Raji (cell line): Measurements from ENCODE around the gene ARL4C.

Source experiments
- POLR2A ChIP-seq: IDR thresholded peaks from 2 replicates; pipeline ENCODE4 v1.6.1; 2011; ENCODE audit warnings: low read depth, low read length, control low read depth; ENCODE audit not compliant: insufficient read depth

Gene ARL4C

DNA sequence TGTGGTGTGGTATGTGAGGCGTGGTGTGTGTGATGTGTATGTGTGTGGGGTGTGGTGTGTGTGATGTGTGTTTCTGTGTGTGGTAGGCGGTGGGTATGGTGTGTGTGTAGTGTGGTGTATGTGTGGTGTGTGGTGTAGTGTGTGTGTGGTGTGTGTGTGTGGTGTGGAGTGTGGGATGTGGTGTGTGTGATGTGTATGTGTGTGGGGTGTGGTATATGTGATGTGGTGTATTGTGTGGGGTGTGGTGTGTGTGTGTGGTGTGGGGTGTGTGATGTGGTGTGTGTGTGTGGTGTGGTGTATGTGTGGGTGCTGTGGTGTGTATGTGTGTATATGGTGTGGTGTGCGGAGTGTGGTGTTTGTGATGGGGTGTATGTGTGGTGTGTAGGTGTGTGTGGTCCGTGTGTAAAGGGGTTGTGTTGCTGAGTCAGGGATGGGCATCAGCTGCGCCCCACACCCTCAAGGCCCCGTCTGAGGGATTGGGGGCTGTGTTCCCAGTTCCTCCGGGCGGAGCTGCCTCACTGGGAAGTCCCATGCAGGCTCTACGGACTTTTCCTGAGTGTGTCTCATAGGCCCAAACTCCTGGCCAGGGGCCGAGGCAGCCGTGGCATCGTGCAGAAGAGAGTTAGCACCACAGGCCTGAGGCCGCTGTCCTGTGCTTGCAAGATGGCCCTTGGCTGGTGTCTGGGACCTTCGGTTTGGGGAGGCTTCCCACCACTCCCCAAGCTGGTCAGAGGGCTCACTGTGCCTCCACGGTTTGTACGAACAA is 18.2 kb upstream of the ARL4C start:
- no peak for TF ChIP-seq POLR2A

DNA sequence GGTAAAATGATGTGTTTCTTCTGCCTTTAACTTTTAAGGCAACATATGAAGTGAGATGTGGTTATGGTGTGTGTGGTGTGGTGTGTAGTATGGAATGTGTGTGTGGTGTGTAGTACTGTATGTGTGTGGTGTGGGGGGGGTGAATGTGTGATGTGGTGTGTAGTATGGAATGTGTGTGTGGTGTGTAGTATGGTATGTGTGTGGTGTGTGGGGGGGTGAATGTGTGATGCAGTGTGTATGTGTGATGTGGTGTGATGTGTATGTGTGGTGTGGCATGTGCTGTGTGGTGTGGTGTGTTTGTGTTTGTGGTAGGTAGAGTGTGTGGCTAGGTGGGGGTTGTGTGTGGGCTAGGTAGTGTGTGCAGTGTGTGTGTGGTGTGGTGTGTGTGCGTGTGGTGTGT is 17.2 kb upstream of the ARL4C start:
- no peak for TF ChIP-seq POLR2A

DNA sequence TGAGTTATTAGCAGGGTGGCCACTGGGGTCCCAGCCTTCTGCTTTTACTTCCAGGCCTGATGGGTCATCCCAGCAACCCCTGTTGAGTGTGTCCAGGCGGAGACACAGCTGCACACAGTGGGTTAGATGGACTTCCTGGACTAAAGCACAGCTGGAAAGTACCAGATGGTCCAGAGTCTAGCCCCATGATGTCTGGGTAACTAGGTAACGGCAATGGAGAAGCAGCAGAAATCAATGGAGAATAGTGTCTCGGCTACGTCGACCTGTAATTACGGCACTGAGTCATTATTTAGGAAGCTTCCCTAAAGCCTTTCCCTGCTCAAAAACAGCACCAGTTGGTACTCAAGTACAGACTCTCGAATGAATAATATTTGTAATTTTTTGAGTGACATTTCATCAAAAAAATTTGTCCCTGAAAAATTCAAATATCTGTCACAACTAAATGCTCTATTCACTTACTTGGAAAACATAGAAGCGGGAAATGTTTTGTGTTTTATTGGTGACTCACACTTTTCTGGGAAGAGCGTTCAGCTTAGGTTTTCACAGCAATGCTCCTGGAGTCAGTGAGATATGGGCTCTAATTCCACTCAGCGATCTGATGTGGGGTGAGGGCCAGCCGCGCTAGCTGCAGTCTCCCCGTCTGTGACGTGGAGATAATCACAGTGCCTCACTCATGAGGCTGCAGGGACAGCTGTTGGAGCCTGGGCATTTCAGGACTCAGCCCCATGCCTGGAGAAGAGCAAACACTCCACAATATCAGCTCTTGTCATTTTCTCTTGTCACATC is 16.2 kb upstream of the ARL4C start:
- TF ChIP-seq POLR2A: no peak

DNA sequence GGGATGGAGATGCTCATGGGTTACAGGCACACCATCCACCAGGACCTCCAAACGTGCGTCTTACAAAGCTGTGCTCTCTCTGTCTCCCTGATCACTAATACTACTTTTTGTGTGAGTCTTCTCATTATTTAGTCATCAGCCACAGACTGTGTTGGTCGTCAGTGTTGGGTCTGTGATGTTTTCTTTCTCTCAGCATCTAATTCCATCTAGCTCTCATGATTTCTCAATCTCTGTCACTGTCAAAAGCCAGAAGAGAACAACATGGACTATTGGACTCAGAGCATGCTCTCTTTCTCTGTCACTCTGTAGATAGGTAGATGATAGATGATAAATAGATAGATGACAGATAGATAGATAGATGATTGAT is 6.0 kb upstream of the ARL4C start:
- no peak for TF ChIP-seq POLR2A

DNA sequence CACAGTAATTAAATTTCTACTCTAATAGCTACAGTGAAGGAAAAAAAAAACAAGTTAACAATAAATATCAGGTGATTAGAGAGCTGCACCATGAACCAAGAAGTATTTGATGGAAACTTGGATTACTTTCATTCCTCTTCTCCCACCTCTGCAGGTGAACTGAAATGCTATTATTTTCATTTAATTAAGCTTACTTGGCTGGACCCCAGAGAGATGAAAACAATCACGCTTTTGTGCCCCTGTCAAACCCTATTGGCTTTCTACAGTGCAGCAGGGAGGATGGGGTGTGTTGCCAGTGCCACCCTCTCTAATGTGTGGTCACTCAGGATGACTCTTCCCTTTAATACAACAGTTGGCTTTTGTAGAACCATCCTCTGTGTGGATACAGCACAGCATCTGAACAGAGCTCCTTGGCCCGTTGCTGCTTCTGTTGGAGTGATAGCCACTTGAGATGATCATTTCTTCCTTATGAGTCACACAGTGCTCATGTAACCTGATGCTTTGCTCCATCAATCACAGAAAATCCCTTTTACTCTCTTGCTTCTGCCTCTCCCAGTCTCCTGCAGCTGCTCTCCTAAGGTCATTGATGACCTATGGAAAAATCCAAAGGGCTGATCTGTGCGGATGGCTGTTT is 5.5 kb upstream of the ARL4C start:
- no peak for TF ChIP-seq POLR2A

DNA sequence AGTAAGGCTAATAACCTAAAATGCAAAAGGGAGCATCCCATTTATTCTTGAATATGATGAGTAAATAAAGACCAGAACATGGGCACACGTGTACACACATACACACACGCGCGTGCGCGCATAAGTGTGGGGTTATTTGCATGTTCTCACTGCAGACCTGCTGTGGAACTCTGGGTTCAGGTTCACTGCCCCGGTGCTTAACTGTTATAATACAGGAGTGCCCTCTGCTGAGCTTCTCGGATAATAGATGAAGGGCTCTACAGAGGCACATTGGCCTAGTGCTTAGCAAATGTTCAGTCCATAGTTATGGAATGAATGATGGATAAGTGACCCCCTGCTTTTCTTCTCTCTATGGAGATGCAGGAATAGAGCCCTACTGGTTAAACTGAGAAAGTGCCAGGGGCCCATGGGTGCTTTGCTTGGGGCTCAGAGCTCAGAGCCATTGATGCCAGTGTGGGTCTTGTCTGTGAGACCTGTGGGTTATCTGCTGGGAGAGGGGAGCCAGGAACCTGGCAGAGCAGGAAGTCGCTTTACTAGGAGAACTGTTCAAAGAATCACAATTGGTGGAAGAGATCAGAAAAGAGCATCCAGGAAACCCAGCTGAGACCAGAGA is 3.6 kb upstream of the ARL4C start:
- no peak for TF ChIP-seq POLR2A

DNA sequence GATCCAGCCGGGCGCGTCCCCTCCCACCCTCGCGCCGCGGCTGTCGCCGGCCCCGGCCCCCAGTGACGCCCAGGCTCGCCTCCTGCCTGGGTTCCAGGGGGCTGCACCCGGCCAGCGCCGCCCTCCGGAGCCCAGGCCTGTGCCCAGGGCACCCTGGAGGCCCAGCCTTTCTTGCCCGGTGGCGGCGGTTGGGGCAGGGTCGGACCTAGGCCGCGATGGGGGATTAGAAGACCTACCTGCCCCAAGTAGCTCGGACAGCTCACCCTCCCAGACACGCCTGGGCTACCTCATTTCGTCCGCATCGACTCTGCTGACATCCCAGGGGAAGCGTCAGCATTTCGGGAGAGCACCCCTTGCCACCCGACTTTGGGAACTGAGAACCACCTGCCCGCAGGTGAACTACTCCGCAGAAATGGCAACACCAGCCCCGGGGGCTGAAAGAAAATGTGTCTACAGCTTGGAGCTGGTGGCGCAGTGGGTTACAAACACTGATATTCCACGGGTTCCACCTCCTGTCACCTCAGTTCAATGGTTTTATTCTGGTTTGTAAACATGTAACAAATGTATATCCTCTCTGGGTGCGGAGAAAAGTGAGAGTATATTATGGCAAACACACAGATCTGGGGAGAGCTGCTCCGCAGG is 834 bp upstream of the ARL4C start:
- no peak for TF ChIP-seq POLR2A

DNA sequence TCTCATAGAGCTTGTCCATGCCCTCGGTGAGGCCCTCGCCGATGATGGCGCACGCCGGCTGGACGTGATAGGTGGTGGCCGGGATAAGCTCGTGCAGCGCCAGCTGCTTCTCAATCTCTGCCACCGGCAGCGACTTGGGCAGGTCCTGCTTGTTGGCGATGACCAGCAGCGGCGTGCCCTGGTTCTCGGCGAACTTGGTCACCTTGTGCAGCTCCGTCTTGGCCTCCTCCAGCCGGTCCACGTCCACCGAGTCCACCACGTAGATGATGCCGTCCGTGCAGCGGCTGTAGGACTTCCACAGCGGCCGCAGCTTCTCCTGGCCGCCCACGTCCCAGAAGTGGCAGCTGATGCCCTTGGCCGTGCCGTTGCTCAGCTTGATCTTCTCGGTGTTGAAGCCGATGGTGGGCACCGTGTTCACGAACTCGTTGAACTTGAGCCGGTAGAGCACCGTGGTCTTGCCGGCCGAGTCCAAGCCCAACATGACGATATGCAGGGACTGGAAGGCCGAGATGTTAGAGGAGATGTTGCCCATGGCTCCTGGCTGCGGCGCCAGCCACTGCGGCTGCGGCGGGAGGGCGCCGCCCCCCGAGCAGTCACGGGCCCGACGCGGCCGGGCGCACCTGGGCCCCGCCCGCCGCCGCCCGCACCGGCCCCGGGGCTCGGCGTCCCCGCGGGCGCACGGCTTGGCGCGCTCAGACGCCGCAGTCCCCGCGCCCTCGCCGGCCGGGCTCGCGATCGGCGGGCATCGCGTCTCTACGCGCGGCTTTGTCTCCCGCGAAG is 636 bp downstream of the ARL4C start:
- TF ChIP-seq POLR2A: no peak

DNA sequence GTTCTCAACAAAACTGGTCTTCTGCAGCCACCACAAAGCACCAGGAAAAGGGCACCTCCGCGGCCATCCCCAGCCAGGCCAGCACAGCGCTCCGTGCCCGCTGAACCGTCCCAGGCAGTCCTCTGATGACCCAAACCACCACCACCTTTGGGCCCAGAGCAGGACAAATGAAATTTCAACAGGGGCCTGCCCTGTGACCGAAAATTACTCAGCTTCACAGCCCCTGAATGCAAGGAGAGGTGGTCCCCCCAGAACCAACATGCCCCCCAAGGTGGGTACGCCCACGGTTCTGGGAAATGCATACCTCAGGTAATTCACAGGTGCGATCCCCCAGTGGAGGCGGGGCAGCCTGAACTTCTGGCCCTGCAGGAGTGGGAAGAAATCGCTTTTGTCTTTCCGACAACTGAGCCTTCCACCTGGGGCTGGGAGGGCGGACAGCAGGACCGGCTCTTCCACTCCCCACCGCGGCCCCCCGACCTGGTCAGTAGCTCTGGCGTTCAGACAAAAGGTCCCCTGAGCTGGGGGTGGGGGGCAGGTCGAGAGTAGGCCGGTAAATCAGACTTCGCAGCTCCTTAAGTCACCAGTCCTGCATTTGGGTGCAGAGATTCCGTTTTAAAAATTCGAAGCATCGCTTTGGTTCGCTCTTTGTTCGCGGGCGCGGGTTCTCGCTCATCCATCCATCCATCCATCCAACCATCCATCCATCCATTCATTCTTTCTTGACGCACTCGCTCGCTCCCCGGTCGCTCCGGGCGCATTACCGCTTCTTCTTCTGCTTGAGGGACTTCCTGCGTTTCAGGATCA is 1.4 kb downstream of the ARL4C start:
- TF ChIP-seq POLR2A: no peak

DNA sequence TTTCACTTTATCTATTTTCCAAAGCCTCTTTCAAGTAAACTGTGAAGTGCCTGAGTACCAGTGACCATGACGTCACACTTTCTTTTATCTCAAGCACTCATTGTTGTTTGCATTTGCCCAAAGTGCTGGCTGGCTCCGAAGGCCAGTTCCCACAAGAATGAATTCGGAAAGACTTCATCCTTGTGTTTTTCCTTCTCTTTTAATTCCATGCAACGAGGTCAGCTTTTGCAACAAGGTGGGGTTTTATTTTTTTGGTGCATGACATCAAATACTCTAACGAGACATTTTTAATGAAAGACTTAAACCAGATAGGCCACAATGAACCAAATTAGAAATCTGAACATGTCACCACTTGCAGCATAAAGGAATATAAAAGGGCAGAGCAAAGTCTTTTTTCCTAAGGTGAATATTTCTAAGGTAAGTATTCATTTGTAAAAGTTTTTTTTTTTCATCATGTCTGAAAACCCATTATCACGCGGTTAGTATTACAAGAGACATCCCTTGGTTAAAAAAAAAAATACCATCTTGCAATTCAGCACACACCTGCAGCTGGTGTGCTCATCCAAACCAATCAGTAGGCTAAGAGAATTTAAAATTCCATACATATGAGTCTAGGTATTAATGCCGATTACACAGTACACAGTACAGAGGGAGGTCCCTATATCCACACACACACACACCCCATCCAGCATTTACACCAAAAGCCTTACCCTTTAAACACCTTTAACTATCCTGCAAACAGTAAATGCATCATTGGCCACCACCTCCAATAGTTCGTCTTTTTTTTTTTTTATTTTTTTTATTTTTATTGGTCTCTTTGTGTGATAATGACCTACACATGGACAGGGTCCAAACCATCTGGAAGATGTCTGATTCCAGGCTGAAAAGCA is 2.3 kb downstream of the ARL4C start:
- no peak for TF ChIP-seq POLR2A

DNA sequence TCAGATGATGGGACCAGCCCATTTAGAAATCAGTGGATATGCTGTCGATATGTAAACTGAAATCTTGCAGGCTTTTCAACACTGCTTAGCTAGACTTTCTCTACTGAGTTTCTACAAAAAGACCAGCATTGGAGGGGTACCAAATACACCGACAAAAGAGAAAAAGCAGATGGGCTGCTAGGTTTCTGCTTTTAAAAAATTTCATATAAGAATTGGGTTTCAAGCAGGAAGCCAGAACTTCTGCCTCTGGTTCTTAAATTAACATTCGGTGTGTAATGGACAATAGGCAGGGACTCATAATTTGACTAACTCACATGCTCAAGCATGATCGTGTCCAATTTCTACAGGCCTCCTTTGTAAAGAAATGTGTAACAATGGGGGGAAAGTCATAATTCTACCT is 3.1 kb downstream of the ARL4C start:
- TF ChIP-seq POLR2A: no peak

DNA sequence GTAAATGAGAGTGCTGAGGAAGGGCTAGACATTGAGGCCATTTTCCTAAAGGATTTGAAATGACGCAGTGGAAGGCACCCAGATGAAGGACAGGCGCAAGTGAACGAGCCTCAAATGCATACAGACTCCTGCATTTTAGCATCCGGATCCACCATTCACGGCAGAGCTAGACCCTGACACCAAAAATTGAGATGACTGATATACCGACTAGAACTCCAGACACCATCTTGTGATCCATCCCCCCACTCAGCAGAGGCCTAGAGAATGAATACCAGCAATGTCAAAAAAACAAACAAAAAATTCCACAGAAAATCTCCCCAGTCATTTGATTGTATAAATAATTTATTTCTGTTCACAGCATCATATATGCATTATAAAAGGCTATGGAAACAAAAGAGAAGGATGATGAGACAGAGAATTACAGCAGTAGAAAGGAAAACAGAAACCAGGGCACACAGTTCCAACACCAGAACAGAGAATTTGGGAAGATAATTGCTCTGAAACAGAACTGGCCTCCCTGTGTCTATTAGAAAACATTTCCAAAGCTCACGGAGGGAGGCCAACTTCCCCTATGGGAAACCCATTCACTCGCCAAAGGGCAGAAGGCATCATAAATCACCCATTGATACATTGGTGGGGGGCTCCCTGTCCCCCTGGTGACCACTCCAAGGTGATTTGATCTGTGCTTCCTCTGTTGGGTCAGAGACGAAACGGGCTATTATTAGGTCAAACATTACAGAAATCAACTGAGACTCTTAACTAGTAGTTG is 4.0 kb downstream of the ARL4C start:
- TF ChIP-seq POLR2A: no peak
